ENCODE results near the gene SLC38A11.

- TF ChIP-seq RAD21 (IDR thresholded peaks at IDR 0.05; ENCODE audit: low read depth), result no peak
- TF ChIP-seq SIN3A (IDR thresholded peaks at IDR 0.05; ENCODE audit: low read depth), result no peak
- no peak for TF ChIP-seq CTCF (IDR thresholded peaks at IDR 0.05 in 2 of 3, conservative IDR thresholded peaks at IDR 0.05 in 1 of 3; ENCODE audit: borderline replicate concordance in 1 of 3, insufficient read depth in 1 of 3, low read depth in 2 of 3, low read length in 2 of 3)
- TF ChIP-seq ELF1 (IDR thresholded peaks at IDR 0.05; ENCODE audit: borderline replicate concordance, low read depth), result no peak
- TF ChIP-seq ZNF274 (IDR thresholded peaks at IDR 0.05; ENCODE audit: low read depth, low read length), result no peak
- no peak for TF ChIP-seq POLR2A (IDR thresholded peaks at IDR 0.05; ENCODE audit: borderline replicate concordance, extremely low read depth, insufficient read depth, insufficient read length)
- no peak for TF ChIP-seq SP1 (IDR thresholded peaks at IDR 0.05; ENCODE audit: low read depth)
- TF ChIP-seq, protein P1, sequence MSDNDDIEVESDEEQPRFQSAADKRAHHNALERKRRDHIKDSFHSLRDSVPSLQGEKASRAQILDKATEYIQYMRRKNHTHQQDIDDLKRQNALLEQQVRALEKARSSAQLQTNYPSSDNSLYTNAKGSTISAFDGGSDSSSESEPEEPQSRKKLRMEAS (IDR thresholded peaks at IDR 0.05), result no peak
- TF ChIP-seq ZFX (IDR thresholded peaks at IDR 0.05), result no peak
Observed at GRCh38 chr2:164899121-164899520, 56.2 kb downstream of the SLC38A11 start.

Data from HCT116 (cell line).